Psoas muscle (tissue), 8 donors: ENCODE data around the gene PCNX4. TPM values are rescaled to one million over a fixed set of nuclear protein-coding genes. Genes with fewer than 3 reads are reported as not detected.
A peak's percentile ranks its signal among the peaks of the same experiment; 100 is the strongest.

Source experiments
- ATAC-seq, 4 donors: fragments of 200-7000 bp; cut with Tn5 transposase; one replicate each; pipeline ENCODE4 v1.9.1; 2020; ENCODE audit warnings: moderate library complexity in 3 of 4, mild to moderate bottlenecking in 2 of 4
- DNase-seq, 2 donors: peaks; one replicate each; pipeline ENCODE4 v3.0.0-alpha.2; 2020
- H3K27ac ChIP-seq: fragments of 200-600 bp; one replicate; pipeline ENCODE4 v1.8.0; 2022
- H3K27me3 ChIP-seq, 3 donors: fragments of 200-600 bp in 1 of 3; one replicate each; pipeline versions ENCODE4 v1.6.1 to v1.8.0; 2013 to 2022; ENCODE audit warnings: low read length in 2 of 3, mild to moderate bottlenecking in 2 of 3, moderate library complexity in 1 of 3; ENCODE audit not compliant: insufficient read depth in 3 of 3
- H3K36me3 ChIP-seq, 2 donors: fragments of 200-600 bp in 1 of 2; one replicate each; pipeline versions ENCODE4 v1.6.1 to v1.8.0; 2013 to 2022; ENCODE audit warnings: low read depth in 1 of 2, mild to moderate bottlenecking in 1 of 2, moderate library complexity in 1 of 2; ENCODE audit not compliant: insufficient read depth in 1 of 2
- H3K4me1 ChIP-seq: fragments of 200-600 bp; one replicate; pipeline ENCODE4 v1.8.0; 2022
- H3K4me3 ChIP-seq: fragments of 200-600 bp; one replicate; pipeline ENCODE4 v1.8.0; 2022; ENCODE audit warnings: mild to moderate bottlenecking
- H3K9me3 ChIP-seq: fragments of 200-600 bp; one replicate; pipeline ENCODE4 v1.8.0; 2022
- CTCF ChIP-seq: fragments of 200-600 bp; IDR thresholded peaks from one replicate; pipeline ENCODE4 v1.8.0; 2022; ENCODE audit warnings: antibody characterized with exemption
- WGBS, 3 donors: extraction: QIAGEN DNeasy Blood & Tissue Kit; methylation state at CpG; one replicate each; pipeline versions ENCODE4 v1.1.6 to v1.1.7; 2013; 5-methylcytosine and 5-hydroxymethylcytosine counted together
- intact Hi-C, 2 donors: fragments of 100-400 bp; cut with DNase I; formaldehyde crosslinking; loops; one replicate each; pipeline versions ENCODE4 v1.11.0 to v1.14.2; 2022
- polyA plus RNA-seq, 3 donors: library from polyadenylated mRNA; stranded (reverse); fragments of 200-250 nt; gene quantifications; one replicate each; pipeline ENCODE4 v1.2.3, GENCODE V29; 2013
- total RNA-seq, 4 donors: library from RNA; stranded (reverse); fragmentation: NEBNext Ultra II Directional in 2 of 4; extraction: Animal tissue kit (Norgen Biotek cat#: 25700) in 2 of 4; gene quantifications; one replicate each; pipeline versions ENCODE4 v1.2.1 to v1.2.4, GENCODE V29; 2021 to 2023
- donor health status: healthy with polysubstance abuse.
- donor health status: DM: no; HTN: no; CAD: no; lungs with moderate emphysema.
- donor health status: Bipolar disorder and iron deficiency.
- donor health status: healthy.
- donor health status: DM: yes; HTN: yes; CAD: no.
- donor health status: DM: no; HTN: no; CAD: no.
- donor health status: DM: no; HTN: no; CAD: no.
- donor health status: DM: yes; HTN: yes; CAD: no.

PCNX4 gene
- total and polyA plus RNA-seq, 7 donors: 13.0 to 41.4 (median 24.4) TPM

DNA sequence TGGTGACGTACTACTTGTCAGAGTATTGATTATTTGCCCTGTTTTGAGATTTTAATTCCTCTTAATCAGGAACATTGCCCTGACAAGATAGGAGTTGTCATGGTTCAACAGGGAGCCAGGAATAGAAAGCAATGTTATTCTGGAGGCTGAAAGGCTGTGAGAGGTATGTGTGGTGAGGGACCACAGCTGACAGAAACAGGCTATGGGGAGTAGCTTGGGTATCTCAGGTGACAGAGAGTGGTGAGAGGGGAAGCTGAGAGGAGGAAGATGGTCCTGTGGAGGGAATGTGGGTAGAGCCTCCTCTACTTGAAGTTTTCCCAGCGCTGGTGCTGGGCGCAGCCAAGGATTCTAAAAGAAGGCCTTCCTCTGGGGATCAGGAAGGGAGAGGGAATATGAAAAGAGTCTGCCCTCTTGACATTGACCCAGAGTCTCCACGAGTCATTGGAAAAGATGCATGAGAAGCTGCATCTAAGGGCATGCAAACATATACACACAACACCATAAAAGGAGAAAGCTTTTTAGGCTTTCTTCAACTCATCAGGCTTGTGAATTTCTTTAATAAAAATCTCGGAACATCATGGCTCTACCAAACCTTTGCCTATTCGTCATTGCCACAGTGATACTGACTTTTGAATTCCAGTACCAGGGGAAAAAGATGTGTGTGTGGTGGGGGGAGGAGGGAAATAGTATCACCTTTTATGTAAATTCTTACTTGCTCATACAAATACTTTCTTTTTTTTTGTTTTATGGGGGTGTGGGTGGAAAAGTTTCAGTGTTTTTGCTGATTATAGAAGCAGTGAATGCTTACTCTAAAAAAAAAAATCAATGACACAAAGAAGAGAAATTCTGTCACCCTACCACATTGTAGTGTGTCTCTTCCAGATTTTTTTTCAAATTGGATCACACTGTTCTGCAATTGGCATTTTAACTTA lies 113.4 kb downstream of the PCNX4 start:
- intact Hi-C loops: no loop called here
- TF ChIP-seq CTCF: no peak
- H3K36me3 ChIP-seq: no peaks in the 10 kb centered on the region
- no peak for DNase-seq
- no peaks in the 10 kb centered on the region for H3K9me3 ChIP-seq
- peaks cover 12% of the 10 kb centered on the region for H3K4me1 ChIP-seq
- no peak overlapping the region for H3K4me3 ChIP-seq
- peak overlapping the region; percentile 66 for H3K27ac ChIP-seq
- WGBS, 3 donors: 60 to 72% (median 64%) methylated on average over 6 of the region's 6 CpGs
- no peaks in the 10 kb centered on the region for H3K27me3 ChIP-seq
- peak; percentile 46 to 81 (median 54) for ATAC-seq

DNA sequence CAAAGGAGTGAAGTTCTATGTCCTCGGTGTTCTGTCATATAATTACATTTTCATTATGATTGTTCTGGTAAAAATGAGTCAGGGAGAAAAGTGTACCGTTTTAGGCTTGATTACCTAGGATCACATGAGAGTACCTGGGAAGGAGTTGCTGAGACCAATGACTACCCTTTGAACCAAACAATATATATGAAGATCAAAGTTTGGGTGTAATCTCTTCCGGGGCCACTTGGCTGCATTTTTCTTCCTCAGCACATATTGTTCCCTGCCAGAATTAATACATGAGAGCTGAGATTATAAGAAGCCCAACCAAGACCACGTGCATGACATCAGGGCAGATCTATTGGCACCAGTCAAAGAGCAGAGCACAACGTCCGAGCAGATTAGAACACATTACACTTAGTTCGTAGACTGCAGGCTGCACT lies 114.5 kb downstream of the PCNX4 start:
- H3K4me3 ChIP-seq: no peak overlapping the region
- H3K9me3 ChIP-seq: no peaks in the 10 kb centered on the region
- intact Hi-C loops: no loop called here
- ATAC-seq (no peak), DNase-seq (no peak)
- peaks cover 12% of the 10 kb centered on the region for H3K4me1 ChIP-seq
- WGBS, 3 donors: 63 to 85% (median 77%) methylated on average over 7 of the region's 7 CpGs
- H3K27ac ChIP-seq: no peak overlapping the region
- no peak for TF ChIP-seq CTCF
- H3K36me3 ChIP-seq: no peaks in the 10 kb centered on the region
- H3K27me3 ChIP-seq: no peaks in the 10 kb centered on the region

DNA sequence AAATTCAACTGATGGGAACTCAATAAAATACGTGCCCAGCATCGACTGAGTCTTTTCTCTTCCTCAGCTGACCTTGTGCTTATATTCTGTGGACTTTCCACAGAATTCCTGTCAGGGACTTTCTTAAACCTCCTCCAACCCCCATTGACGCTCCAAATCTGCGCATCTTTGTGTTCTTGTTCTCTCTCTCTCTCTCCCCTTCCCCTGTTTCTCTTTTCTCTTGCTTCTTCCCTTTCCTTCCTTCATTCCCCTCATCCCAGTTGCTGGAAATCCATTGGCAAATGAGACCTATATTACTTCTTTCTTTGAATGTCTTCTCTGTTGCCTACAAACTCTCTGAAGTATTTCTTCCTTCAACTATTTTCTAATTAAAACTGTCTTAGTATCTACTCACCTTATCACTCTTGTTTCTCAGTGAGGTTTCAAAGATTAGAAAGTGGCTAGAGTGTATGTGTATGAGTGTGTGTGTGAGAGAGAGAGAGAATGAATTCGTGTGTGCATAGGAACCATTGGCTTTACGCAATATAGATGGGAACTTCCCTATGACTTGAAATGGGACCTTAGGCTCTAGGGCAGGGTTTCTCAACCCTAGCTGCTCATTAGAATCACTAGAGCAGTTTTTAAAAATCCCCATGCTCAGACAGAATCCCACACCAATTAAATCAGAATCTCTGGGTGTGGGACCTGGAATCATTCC lies 115.3 kb downstream of the PCNX4 start:
- no peaks in the 10 kb centered on the region for H3K36me3 ChIP-seq
- H3K27ac ChIP-seq: no peak overlapping the region
- no peak overlapping the region for H3K4me3 ChIP-seq
- H3K4me1 ChIP-seq: peaks cover 12% of the 10 kb centered on the region
- intact Hi-C loops: no loop called here
- no peaks in the 10 kb centered on the region for H3K9me3 ChIP-seq
- no peaks in the 10 kb centered on the region for H3K27me3 ChIP-seq
- TF ChIP-seq CTCF: no peak
- ATAC-seq: no peak
- DNase-seq: no peak
- 87 to 94% (median 92%) methylated on average over 6 of the region's 6 CpGs for WGBS, 3 donors

- peaks cover 11% of the 10 kb centered on the region for H3K4me1 ChIP-seq
- no peak overlapping the region for H3K27ac ChIP-seq
- no peaks in the 10 kb centered on the region for H3K36me3 ChIP-seq
- intact Hi-C loops: no loop called here
- H3K4me3 ChIP-seq: no peak overlapping the region
- WGBS, 3 donors: 62 to 72% (median 70%) methylated on average over 1 of the region's 1 CpG
- DNase-seq: no peak
- TF ChIP-seq CTCF: no peak
- H3K27me3 ChIP-seq: no peaks in the 10 kb centered on the region
- no peaks in the 10 kb centered on the region for H3K9me3 ChIP-seq
- ATAC-seq: no peak
These were observed 119.0 kb downstream of the PCNX4 start for GRCh38 chr14:60210703-60211102.
